ENCODE data around the gene SPOCD1. TPM values are rescaled to one million over a fixed set of nuclear protein-coding genes. Genes with fewer than 3 reads are reported as not detected.

SPOCD1 gene
- total RNA-seq, 1 experiment from 2014 or later: 64.0 TPM

- no peaks in the 10 kb centered on the region for H3K36me3 ChIP-seq
- no peaks in the 10 kb centered on the region for H3K27me3 ChIP-seq (replicated peaks)
- peak overlapping the region; percentile 53 for H3K4me3 ChIP-seq
- peaks cover 48% of the 10 kb centered on the region for H3K4me1 ChIP-seq (replicated peaks)
- no peak for DNase-seq (ENCODE audit: low read depth in 1 of 2, low spot score in 2 of 2)
- H3K27ac ChIP-seq: no peak overlapping the region
- H3K9me3 ChIP-seq (replicated peaks): no peaks in the 10 kb centered on the region
Observed at GRCh38 chr1:31763671-31764311, 52.0 kb downstream of the SPOCD1 start.

- H3K27me3 ChIP-seq (replicated peaks): no peaks in the 10 kb centered on the region
- no peak overlapping the region for H3K27ac ChIP-seq
- peak overlapping the region; percentile 53 for H3K4me3 ChIP-seq
- H3K9me3 ChIP-seq (replicated peaks): no peaks in the 10 kb centered on the region
- H3K4me1 ChIP-seq (replicated peaks): peaks cover 48% of the 10 kb centered on the region
- no peaks in the 10 kb centered on the region for H3K36me3 ChIP-seq
- peak; percentile 82 to 85 for DNase-seq (ENCODE audit: low read depth in 1 of 2, low spot score in 2 of 2)
Observed at GRCh38 chr1:31762726-31763670, 52.8 kb downstream of the SPOCD1 start.

GRCh38 chr1:31762323-31762722 is 53.5 kb downstream of the SPOCD1 start:
- no peak for DNase-seq (ENCODE audit: low read depth in 1 of 2, low spot score in 2 of 2)
- H3K9me3 ChIP-seq (replicated peaks): no peaks in the 10 kb centered on the region
- H3K4me3 ChIP-seq: peak overlapping the region; percentile 53
- H3K4me1 ChIP-seq (replicated peaks): peaks cover 48% of the 10 kb centered on the region
- no peak overlapping the region for H3K27ac ChIP-seq
- no peaks in the 10 kb centered on the region for H3K27me3 ChIP-seq (replicated peaks)
- H3K36me3 ChIP-seq: no peaks in the 10 kb centered on the region

GRCh38 chr1:31761883-31762282 is 53.9 kb downstream of the SPOCD1 start:
- no peaks in the 10 kb centered on the region for H3K27me3 ChIP-seq (replicated peaks)
- peaks cover 48% of the 10 kb centered on the region for H3K4me1 ChIP-seq (replicated peaks)
- H3K27ac ChIP-seq: peak overlapping the region; percentile 51
- H3K9me3 ChIP-seq (replicated peaks): no peaks in the 10 kb centered on the region
- no peak overlapping the region for H3K4me3 ChIP-seq
- peaks cover 4% of the 10 kb centered on the region; the same call in 1 of the 2 replicates for H3K36me3 ChIP-seq
- DNase-seq (ENCODE audit: low read depth in 1 of 2, low spot score in 2 of 2): peak in 1 of 2 experiments; percentile 66

- Histone ChIP-seq H3K36me3 (peaks cover 9% of the 10 kb centered on the region), H3K4me3 (peak overlapping the region; percentile 44), H3K9me3 (replicated peaks) (no peaks in the 10 kb centered on the region), H3K27me3 (replicated peaks) (no peaks in the 10 kb centered on the region), H3K4me1 (replicated peaks) (peaks cover 48% of the 10 kb centered on the region), H3K27ac (peak overlapping the region; percentile 51)
- DNase-seq (ENCODE audit: low read depth in 1 of 2, low spot score in 2 of 2): peak; percentile 67 to 85
Observed at GRCh38 chr1:31760471-31761470, 55.1 kb downstream of the SPOCD1 start.

GRCh38 chr1:31759298-31760023 is 56.4 kb downstream of the SPOCD1 start:
- Histone ChIP-seq H3K9me3 (replicated peaks) (no peaks in the 10 kb centered on the region), H3K4me1 (replicated peaks) (peaks cover 45% of the 10 kb centered on the region), H3K27me3 (replicated peaks) (no peaks in the 10 kb centered on the region), H3K4me3 (no peak overlapping the region), H3K27ac (no peak overlapping the region), H3K36me3 (peaks cover 11% of the 10 kb centered on the region)
- DNase-seq (ENCODE audit: low read depth in 1 of 2, low spot score in 2 of 2): peak in 1 of 2 experiments; percentile 20

GRCh38 chr1:31758823-31759222 is 57.0 kb downstream of the SPOCD1 start:
- Histone ChIP-seq H3K4me3 (no peak overlapping the region), H3K4me1 (replicated peaks) (peaks cover 43% of the 10 kb centered on the region), H3K27ac (no peak overlapping the region), H3K9me3 (replicated peaks) (no peaks in the 10 kb centered on the region), H3K36me3 (peaks cover 11% of the 10 kb centered on the region), H3K27me3 (replicated peaks) (no peaks in the 10 kb centered on the region)
- DNase-seq (ENCODE audit: low read depth in 1 of 2, low spot score in 2 of 2): no peak

- peaks cover 11% of the 10 kb centered on the region for H3K36me3 ChIP-seq
- no peaks in the 10 kb centered on the region for H3K27me3 ChIP-seq (replicated peaks)
- H3K4me1 ChIP-seq (replicated peaks): peaks cover 35% of the 10 kb centered on the region
- DNase-seq (ENCODE audit: low read depth in 1 of 2, low spot score in 2 of 2): no peak
- no peak overlapping the region for H3K27ac ChIP-seq
- H3K9me3 ChIP-seq (replicated peaks): no peaks in the 10 kb centered on the region
- H3K4me3 ChIP-seq: no peak overlapping the region
Observed at GRCh38 chr1:31757989-31758388, 57.8 kb downstream of the SPOCD1 start.

GRCh38 chr1:31757204-31757679 is 58.6 kb downstream of the SPOCD1 start:
- Histone ChIP-seq H3K27me3 (replicated peaks) (no peaks in the 10 kb centered on the region), H3K9me3 (replicated peaks) (no peaks in the 10 kb centered on the region), H3K4me1 (replicated peaks) (peaks cover 27% of the 10 kb centered on the region), H3K36me3 (peaks cover 11% of the 10 kb centered on the region), H3K4me3 (no peak overlapping the region), H3K27ac (no peak overlapping the region)
- no peak for DNase-seq (ENCODE audit: low read depth in 1 of 2, low spot score in 2 of 2)

- no peak for DNase-seq (ENCODE audit: low read depth in 1 of 2, low spot score in 2 of 2)
- Histone ChIP-seq H3K36me3 (peaks cover 11% of the 10 kb centered on the region), H3K4me3 (no peak overlapping the region), H3K4me1 (replicated peaks) (peaks cover 21% of the 10 kb centered on the region), H3K27me3 (replicated peaks) (no peaks in the 10 kb centered on the region), H3K27ac (no peak overlapping the region), H3K9me3 (replicated peaks) (no peaks in the 10 kb centered on the region)
Observed at GRCh38 chr1:31756578-31756977, 59.2 kb downstream of the SPOCD1 start.

GRCh38 chr1:31755850-31756492 is 59.9 kb downstream of the SPOCD1 start:
- Histone ChIP-seq H3K4me3 (no peak overlapping the region), H3K27me3 (replicated peaks) (no peaks in the 10 kb centered on the region), H3K9me3 (replicated peaks) (no peaks in the 10 kb centered on the region), H3K27ac (no peak overlapping the region), H3K36me3 (peaks cover 11% of the 10 kb centered on the region), H3K4me1 (replicated peaks) (peaks cover 15% of the 10 kb centered on the region)
- DNase-seq (ENCODE audit: low read depth in 1 of 2, low spot score in 2 of 2): no peak

GRCh38 chr1:31755197-31755611 is 60.6 kb downstream of the SPOCD1 start:
- DNase-seq (ENCODE audit: low read depth in 1 of 2, low spot score in 2 of 2): no peak
- Histone ChIP-seq H3K4me1 (replicated peaks) (peaks cover 7% of the 10 kb centered on the region), H3K4me3 (no peak overlapping the region), H3K9me3 (replicated peaks) (no peaks in the 10 kb centered on the region), H3K27me3 (replicated peaks) (no peaks in the 10 kb centered on the region), H3K36me3 (peaks cover 11% of the 10 kb centered on the region), H3K27ac (no peak overlapping the region)

All from SJSA1 (cell line).